Left lung (tissue), 10 donors: Measurements from ENCODE around the gene MMS22L. TPM values are rescaled to one million over a fixed set of nuclear protein-coding genes. Genes with fewer than 3 reads are reported as not detected.

Experiments
- ATAC-seq: fragments of 200-7000 bp; cut with Tn5 transposase; one replicate; pipeline ENCODE4 v1.9.1; 2020; ENCODE audit warnings: moderate library complexity
- DNase-seq, 4 donors: peaks; one replicate each; pipeline ENCODE4 v3.0.0-alpha.2; 2013 to 2020
- H3K27ac ChIP-seq, 2 donors: fragments of 200-600 bp; sonication (generic) in 1 of 2; one replicate each; pipeline versions ENCODE4 v1.5.0 to v1.8.0; 2020 to 2021
- H3K27me3 ChIP-seq, 2 donors: fragments of 200-600 bp; sonication (generic) in 1 of 2; one replicate each; pipeline versions ENCODE4 v1.5.0 to v1.8.0; 2020 to 2021
- H3K36me3 ChIP-seq, 2 donors: fragments of 200-600 bp; sonication (generic) in 1 of 2; one replicate each; pipeline versions ENCODE4 v1.5.0 to v1.8.0; 2020 to 2021
- H3K4me1 ChIP-seq, 2 donors: fragments of 200-600 bp; one replicate each; pipeline ENCODE4 v1.8.0; 2021
- H3K4me3 ChIP-seq, 2 donors: fragments of 200-600 bp; sonication (generic) in 1 of 2; one replicate each; pipeline versions ENCODE4 v1.5.0 to v1.8.0; 2020 to 2021; ENCODE audit warnings: mild to moderate bottlenecking in 1 of 2
- H3K9me3 ChIP-seq, 2 donors: fragments of 200-600 bp; sonication (generic) in 1 of 2; one replicate each; pipeline versions ENCODE4 v1.5.0 to v1.8.0; 2020 to 2021
- CTCF ChIP-seq, 2 donors: fragments of 200-600 bp; sonication (generic) in 1 of 2; IDR thresholded peaks; one replicate each; pipeline versions ENCODE4 v1.5.0 to v1.8.0; 2021; ENCODE audit warnings: antibody characterized with exemption in 2 of 2
- intact Hi-C, 2 donors: fragments of 100-400 bp; cut with DNase I; formaldehyde crosslinking; loops; one replicate each; pipeline versions ENCODE4 v1.11.2 to v1.14.2; 2022
- polyA plus RNA-seq, 6 donors: library from polyadenylated mRNA; unstranded; fragments of 120-200 nt; gene quantifications; one replicate each; pipeline ENCODE4 v1.2.1, GENCODE V29; 2013; ENCODE audit not compliant: insufficient read length in 6 of 6
- total RNA-seq, 2 donors: library from RNA; stranded (reverse); fragmentation: NEBNext Ultra II Directional; extraction: Animal tissue kit (Norgen Biotek cat#: 25700); gene quantifications; one replicate each; pipeline ENCODE4 v1.2.1, GENCODE V29; 2021
- donor health status: DM: no; HTN: yes; CAD: no.
- donor health status: DM: no; HTN: no; CAD: no.

Gene MMS22L
- total and polyA plus RNA-seq, 8 donors, result 11.6 to 19.5 (median 15.5) TPM

GRCh38 chr6:97306544-97307320, 23.7 kb upstream of the MMS22L start:
- Histone ChIP-seq H3K36me3 (no peaks in the 10 kb centered on the region), H3K4me1 (no peaks in the 10 kb centered on the region), H3K27ac (no peak overlapping the region), H3K9me3 (no peaks in the 10 kb centered on the region), H3K27me3 (no peaks in the 10 kb centered on the region), H3K4me3 (no peak overlapping the region)
- DNase-seq (no peak), ATAC-seq (no peak)
- no peak for TF ChIP-seq CTCF (IDR thresholded peaks at IDR 0.05)
- intact Hi-C loops, result no loop called here

GRCh38 chr6:97305414-97306066, 22.5 kb upstream of the MMS22L start:
- Histone ChIP-seq H3K4me1 (no peaks in the 10 kb centered on the region), H3K4me3 (no peak overlapping the region), H3K36me3 (no peaks in the 10 kb centered on the region), H3K27me3 (no peaks in the 10 kb centered on the region), H3K27ac (no peak overlapping the region), H3K9me3 (no peaks in the 10 kb centered on the region)
- intact Hi-C loops, result no loop called here
- ATAC-seq, result no peak
- DNase-seq, result no peak
- TF ChIP-seq CTCF (IDR thresholded peaks at IDR 0.05), result no peak

GRCh38 chr6:97304701-97305100, 21.7 kb upstream of the MMS22L start:
- Histone ChIP-seq H3K4me3 (no peak overlapping the region), H3K27ac (no peak overlapping the region), H3K27me3 (no peaks in the 10 kb centered on the region), H3K4me1 (no peaks in the 10 kb centered on the region), H3K9me3 (no peaks in the 10 kb centered on the region), H3K36me3 (no peaks in the 10 kb centered on the region)
- ATAC-seq (no peak), DNase-seq (no peak)
- no peak for TF ChIP-seq CTCF (IDR thresholded peaks at IDR 0.05)
- intact Hi-C loops, result no loop called here

GRCh38 chr6:97294451-97294850, 11.4 kb upstream of the MMS22L start:
- no peak for ATAC-seq
- Histone ChIP-seq H3K27ac (no peak overlapping the region), H3K4me3 (no peak overlapping the region), H3K27me3 (no peaks in the 10 kb centered on the region), H3K4me1 (no peaks in the 10 kb centered on the region), H3K36me3 (no peaks in the 10 kb centered on the region), H3K9me3 (peaks cover 0 to 6% of the 10 kb centered on the region in 2 donors)
- TF ChIP-seq CTCF (IDR thresholded peaks at IDR 0.05), result no peak
- DNase-seq, result no peak
- intact Hi-C loops, result no loop called here

- ATAC-seq (no peak), DNase-seq (no peak)
- H3K27me3 ChIP-seq, result no peaks in the 10 kb centered on the region
- no peak for TF ChIP-seq CTCF (IDR thresholded peaks at IDR 0.05)
- H3K4me3 ChIP-seq, result no peak overlapping the region
- intact Hi-C loops, result no loop called here
- H3K9me3 ChIP-seq, result peaks cover 0 to 13% of the 10 kb centered on the region in 2 donors
- no peaks in the 10 kb centered on the region for H3K4me1 ChIP-seq
- no peaks in the 10 kb centered on the region for H3K36me3 ChIP-seq
- no peak overlapping the region for H3K27ac ChIP-seq
These were observed 10.2 kb upstream of the MMS22L start for GRCh38 chr6:97293198-97293696.
